Breast epithelium (tissue), 4 donors: ENCODE data around the gene SOS2. TPM values are rescaled to one million over a fixed set of nuclear protein-coding genes. Genes with fewer than 3 reads are reported as not detected.

ENCODE experiments used
- DNase-seq, 2 donors: peaks; one replicate each; pipeline ENCODE4 v3.0.0-alpha.2; 2019; ENCODE audit warnings: low spot score in 2 of 2
- H3K27ac ChIP-seq, 2 donors: fragments of 200-600 bp; sonication (generic) in 1 of 2; one replicate each; pipeline ENCODE4 v1.5.1; 2016 to 2019; ENCODE audit warnings: mild to moderate bottlenecking in 1 of 2
- H3K27me3 ChIP-seq, 2 donors: fragments of 200-600 bp; sonication (generic) in 1 of 2; one replicate each; pipeline versions ENCODE4 v1.5.1 to v1.6.0; 2017 to 2019; ENCODE audit warnings: control low read depth in 1 of 2, mild to moderate bottlenecking in 1 of 2
- H3K36me3 ChIP-seq: fragments of 200-600 bp; one replicate; pipeline ENCODE4 v1.5.1; 2019
- H3K4me1 ChIP-seq, 2 donors: fragments of 200-600 bp; sonication (generic); one replicate each; pipeline ENCODE4 v1.5.1; 2016 to 2019; ENCODE audit warnings: control low read depth in 1 of 2
- H3K4me3 ChIP-seq, 3 donors: fragments of 200-600 bp; sonication (generic); 1 replicate in 2 of 3; 2 replicates in 1 of 3; pipeline ENCODE4 v1.5.1; 2016 to 2019; ENCODE audit warnings: mild to moderate bottlenecking in 3 of 3, moderate library complexity in 2 of 3
- H3K9me3 ChIP-seq, 2 donors: fragments of 200-600 bp; sonication (generic) in 1 of 2; one replicate each; pipeline ENCODE4 v1.5.1; 2016 to 2019; ENCODE audit warnings: control low read depth in 1 of 2
- CTCF ChIP-seq, 3 donors: fragments of 450-650 bp; IDR thresholded peaks; one replicate each; pipeline ENCODE4 v1.5.1; 2016 to 2017; ENCODE audit warnings: antibody characterized with exemption in 3 of 3, mild to moderate bottlenecking in 3 of 3, moderate library complexity in 3 of 3
- POLR2A ChIP-seq: fragments of 450-650 bp; IDR thresholded peaks from one replicate; pipeline ENCODE4 v1.6.1; 2016; ENCODE audit warnings: antibody characterized with exemption, mild to moderate bottlenecking, moderate library complexity
- POLR2AphosphoS5 ChIP-seq, 3 donors: sonication (generic); formaldehyde crosslinking; IDR thresholded peaks; one replicate each; pipeline ENCODE4 v1.6.1; 2017; ENCODE audit warnings: antibody characterized with exemption in 3 of 3
- intact Hi-C: fragments of 100-400 bp; cut with DNase I; formaldehyde crosslinking; loops from one replicate; pipeline ENCODE4 v1.15.1; 2023; ENCODE audit warnings: low total_unique reads
- total RNA-seq, 3 donors: library from RNA; depleted of rRNA; stranded (reverse); fragments of >200 nt; gene quantifications; one replicate each; pipeline ENCODE4 v1.1.0, GENCODE V29; 2016

SOS2 gene
- total RNA-seq, 3 donors from 2014 or later, result 35.7 to 54.3 (median 37.4) TPM

GRCh38 chr14:50156111-50156510 lies 75.3 kb downstream of the SOS2 start:
- intact Hi-C loops, result no loop called here
- no peaks in the 10 kb centered on the region for H3K27me3 ChIP-seq
- peaks cover 4% of the 10 kb centered on the region for H3K36me3 ChIP-seq
- no peaks in the 10 kb centered on the region for H3K4me1 ChIP-seq
- H3K9me3 ChIP-seq, result no peaks in the 10 kb centered on the region
- no peak for TF ChIP-seq POLR2A
- TF ChIP-seq CTCF (IDR thresholded peaks at IDR 0.05), result no peak
- TF ChIP-seq POLR2AphosphoS5 (IDR thresholded peaks at IDR 0.05), result no peak
- DNase-seq, result no peak
- no peak overlapping the region for H3K27ac ChIP-seq
- no peak overlapping the region for H3K4me3 ChIP-seq

GRCh38 chr14:50148799-50149198 lies 82.6 kb downstream of the SOS2 start:
- no peak for DNase-seq
- Histone ChIP-seq H3K36me3 (peaks cover 10% of the 10 kb centered on the region), H3K27ac (no peak overlapping the region), H3K9me3 (no peaks in the 10 kb centered on the region), H3K27me3 (no peaks in the 10 kb centered on the region), H3K4me1 (no peaks in the 10 kb centered on the region), H3K4me3 (no peak overlapping the region)
- no peak for TF ChIP-seq POLR2A
- intact Hi-C loops, result no loop called here

- intact Hi-C loops, result no loop called here
- H3K9me3 ChIP-seq, result no peaks in the 10 kb centered on the region
- no peak overlapping the region for H3K27ac ChIP-seq
- H3K4me1 ChIP-seq, result no peaks in the 10 kb centered on the region
- H3K36me3 ChIP-seq, result no peaks in the 10 kb centered on the region
- H3K27me3 ChIP-seq, result no peaks in the 10 kb centered on the region
- TF ChIP-seq POLR2AphosphoS5 (IDR thresholded peaks at IDR 0.05) (no peak), POLR2A (no peak), CTCF (IDR thresholded peaks at IDR 0.05) (no peak)
- DNase-seq, result no peak
- no peak overlapping the region for H3K4me3 ChIP-seq
Measured at GRCh38 chr14:50139192-50139591, 92.2 kb downstream of the SOS2 start.

GRCh38 chr14:50127802-50128201 lies 103.6 kb downstream of the SOS2 start:
- Histone ChIP-seq H3K4me3 (no peak overlapping the region), H3K27me3 (no peaks in the 10 kb centered on the region), H3K36me3 (peaks cover 14% of the 10 kb centered on the region), H3K9me3 (no peaks in the 10 kb centered on the region), H3K27ac (no peak overlapping the region), H3K4me1 (no peaks in the 10 kb centered on the region)
- no peak for TF ChIP-seq POLR2AphosphoS5 (IDR thresholded peaks at IDR 0.05)
- no peak for TF ChIP-seq POLR2A
- TF ChIP-seq CTCF (IDR thresholded peaks at IDR 0.05), result no peak
- intact Hi-C loops, result no loop called here
- DNase-seq, result no peak

GRCh38 chr14:50123062-50123461 lies 108.3 kb downstream of the SOS2 start:
- Histone ChIP-seq H3K27me3 (no peaks in the 10 kb centered on the region), H3K36me3 (no peaks in the 10 kb centered on the region), H3K4me1 (no peaks in the 10 kb centered on the region), H3K9me3 (no peaks in the 10 kb centered on the region), H3K27ac (no peak overlapping the region), H3K4me3 (no peak overlapping the region)
- intact Hi-C loops, result no loop called here
- no peak for DNase-seq
- TF ChIP-seq POLR2AphosphoS5 (IDR thresholded peaks at IDR 0.05) (no peak), CTCF (IDR thresholded peaks at IDR 0.05) (no peak), POLR2A (no peak)

GRCh38 chr14:50122291-50122690 lies 109.1 kb downstream of the SOS2 start:
- no peaks in the 10 kb centered on the region for H3K9me3 ChIP-seq
- H3K27me3 ChIP-seq, result no peaks in the 10 kb centered on the region
- no peak for DNase-seq
- H3K4me3 ChIP-seq, result no peak overlapping the region
- H3K36me3 ChIP-seq, result no peaks in the 10 kb centered on the region
- no peaks in the 10 kb centered on the region for H3K4me1 ChIP-seq
- TF ChIP-seq CTCF (IDR thresholded peaks at IDR 0.05) (no peak), POLR2AphosphoS5 (IDR thresholded peaks at IDR 0.05) (no peak), POLR2A (no peak)
- no peak overlapping the region for H3K27ac ChIP-seq
- intact Hi-C loops, result no loop called here
